GM12878 (cell line): ENCODE results near the gene RXFP1. TPM values are rescaled to one million over a fixed set of nuclear protein-coding genes. Genes with fewer than 3 reads are reported as not detected.

Source experiments
- ATAC-seq: fragments of 200-7000 bp; cut with Tn5 transposase; 3 replicates; pipeline ENCODE4 v1.9.1; 2020; ENCODE audit warnings: mild to moderate bottlenecking, moderate library complexity
- BruUV-seq: library from RNA; stranded (reverse); fragments of 400-500 nt; replicated peaks from 2 replicates; lab custom pipeline; 2021; lab: Mats Ljungman, UMichigan
- CTCF ChIA-PET: fragments of 300-600 bp; sonication (Branson Sonifier 250); formaldehyde crosslinking; extraction: SDS; loops from one replicate; lab custom pipeline; 2021; ENCODE audit warnings: inconsistent platforms; lab: Yijun Ruan, JAX
- POLR2A ChIA-PET: fragments of 350-600 bp; formaldehyde crosslinking; extraction: SDS; loops from one replicate; lab custom pipeline; 2021; ENCODE audit warnings: inconsistent platforms; lab: Charles Lee
- RAD21 ChIA-PET: fragments of 300-600 bp; sonication (Branson Sonifier 250); formaldehyde crosslinking; loops from one replicate; lab custom pipeline; 2023; ENCODE audit warnings: antibody characterized with exemption; ENCODE audit not compliant: unreplicated experiment; lab: Charles Lee
- SMC1A ChIA-PET: fragments of 300-600 bp; sonication (Branson Sonifier 250); formaldehyde crosslinking; loops from one replicate; lab custom pipeline; 2023; ENCODE audit not compliant: unreplicated experiment, uncharacterized antibody; lab: Charles Lee
- DNase-seq: peaks from one replicate; pipeline ENCODE4 v3.0.0-alpha.2; 2011; ENCODE audit warnings: low read depth, low spot score
- FAIRE-seq: peaks from 3 replicates; lab custom pipeline; 2011; peaks lifted over from hg19 to GRCh38; lab: Jason Lieb, UNC
- H2AFZ ChIP-seq: 2 replicates; pipeline ENCODE4 v1.6.0; 2011; ENCODE audit warnings: low read depth, low read length, control low read depth; ENCODE audit not compliant: control insufficient read depth
- H3K27ac ChIP-seq: 2 replicates; pipeline ENCODE4 v1.5.1; 2011; ENCODE audit warnings: control low read depth; ENCODE audit not compliant: control insufficient read depth, insufficient read depth
- H3K27me3 ChIP-seq, 2 experiments: replicated peaks in 1 of 2; 2 replicates each; pipeline versions ENCODE4 v1.6.0 to v1.6.1; 2011; ENCODE audit warnings: low read length in 1 of 2; ENCODE audit not compliant: control insufficient read depth in 2 of 2, insufficient read depth in 2 of 2
- H3K36me3 ChIP-seq, 2 experiments: 2 replicates each; pipeline ENCODE4 v1.5.1; 2011; ENCODE audit warnings: low read length in 1 of 2; ENCODE audit not compliant: control insufficient read depth in 2 of 2, insufficient read depth in 2 of 2
- H3K4me1 ChIP-seq: 2 replicates; pipeline ENCODE4 v1.6.1; 2011; ENCODE audit warnings: mild to moderate bottlenecking, low read length, moderate library complexity, mixed read lengths; ENCODE audit not compliant: control insufficient read depth, insufficient read depth
- H3K4me2 ChIP-seq: 2 replicates; pipeline ENCODE4 v1.6.0; 2011; ENCODE audit warnings: control low read depth; ENCODE audit not compliant: control insufficient read depth, insufficient read depth
- H3K4me3 ChIP-seq: fragments of 200-600 bp; sonication (generic); 2 replicates; pipeline ENCODE4 v1.5.1; 2016
- H3K79me2 ChIP-seq: 2 replicates; pipeline ENCODE4 v1.6.0; 2011; ENCODE audit warnings: low read length; ENCODE audit not compliant: control insufficient read depth, insufficient read depth
- H3K9ac ChIP-seq: 2 replicates; pipeline ENCODE4 v1.8.0; 2011; ENCODE audit warnings: low read length, control low read depth, mixed read lengths; ENCODE audit not compliant: control insufficient read depth, insufficient read depth
- H3K9me3 ChIP-seq: replicated peaks from 3 replicates; pipeline ENCODE4 v1.5.1; 2011; ENCODE audit warnings: mild to moderate bottlenecking, low read length; ENCODE audit not compliant: control insufficient read depth, insufficient read depth
- H4K20me1 ChIP-seq: 2 replicates; pipeline ENCODE4 v1.6.0; 2011; ENCODE audit not compliant: control insufficient read depth, insufficient read depth
- CBX3 ChIP-seq: fragments of 200-600 bp; sonication (generic); IDR thresholded peaks from 2 replicates; pipeline ENCODE4 v1.6.1; 2016; ENCODE audit warnings: low read depth, borderline replicate concordance
- CREM ChIP-seq: IDR thresholded peaks from 2 replicates; pipeline ENCODE4 v1.6.1; 2014; ENCODE audit warnings: antibody characterized with exemption, low read depth
- E4F1 ChIP-seq: fragments of 450-650 bp; IDR thresholded peaks from 2 replicates; pipeline ENCODE4 v1.6.1; 2018; ENCODE audit warnings: borderline replicate concordance, mild to moderate bottlenecking; ENCODE audit not compliant: partially characterized antibody
- GABPA ChIP-seq: IDR thresholded peaks from 2 replicates; pipeline ENCODE4 v1.6.1; 2014; ENCODE audit warnings: antibody characterized with exemption, low read depth, mild to moderate bottlenecking, inconsistent platforms
- IKZF1 ChIP-seq: fragments of 450-650 bp; conservative IDR thresholded peaks from 2 replicates; pipeline ENCODE4 v1.6.1; 2017; ENCODE audit warnings: antibody characterized with exemption, mild to moderate bottlenecking
- JUNB ChIP-seq: IDR thresholded peaks from 2 replicates; pipeline ENCODE4 v1.6.1; 2016; ENCODE audit warnings: antibody characterized with exemption, mild to moderate bottlenecking
- MEF2B ChIP-seq: fragments of 450-650 bp; IDR thresholded peaks from 2 replicates; pipeline ENCODE4 v1.6.1; 2018; ENCODE audit warnings: mild to moderate bottlenecking, moderate library complexity; ENCODE audit not compliant: partially characterized antibody, poor library complexity, severe bottlenecking
- MXI1 ChIP-seq: fragments of 150-350 bp; IDR thresholded peaks from 2 replicates; pipeline ENCODE4 v1.6.1; 2011; ENCODE audit warnings: low read depth, mild to moderate bottlenecking, inconsistent platforms, low read length, improper control_type of control experiment
- NFIC ChIP-seq: IDR thresholded peaks from 2 replicates; pipeline ENCODE4 v1.6.1; 2012; ENCODE audit warnings: low read depth, mild to moderate bottlenecking, inconsistent platforms, low read length, moderate library complexity
- NR2F1 ChIP-seq: fragments of 450-650 bp; conservative IDR thresholded peaks from 2 replicates; pipeline ENCODE4 v1.6.1; 2017; ENCODE audit warnings: mild to moderate bottlenecking
- PML ChIP-seq: IDR thresholded peaks from 2 replicates; pipeline ENCODE4 v1.6.1; 2012; ENCODE audit warnings: low read length, inconsistent platforms
- POU2F2 ChIP-seq: IDR thresholded peaks from 3 replicates; pipeline ENCODE4 v1.6.1; 2011; ENCODE audit warnings: low read depth, mild to moderate bottlenecking, low read length, borderline replicate concordance
- RFX5 ChIP-seq: IDR thresholded peaks from 2 replicates; pipeline ENCODE4 v1.6.1; 2011; ENCODE audit warnings: low read depth, low read length, improper control_type of control experiment
- SREBF2 ChIP-seq: IDR thresholded peaks from 2 replicates; pipeline ENCODE4 v1.6.1; 2012; ENCODE audit warnings: mild to moderate bottlenecking, low read length
- YBX1 ChIP-seq: fragments of 450-650 bp; IDR thresholded peaks from 2 replicates; pipeline ENCODE4 v1.6.1; 2016; ENCODE audit warnings: antibody characterized with exemption
- YY1 ChIP-seq: IDR thresholded peaks from 2 replicates; pipeline ENCODE4 v1.6.1; 2011; ENCODE audit warnings: low read depth, mild to moderate bottlenecking, low read length
- ZNF384 ChIP-seq: IDR thresholded peaks from 2 replicates; pipeline ENCODE4 v1.6.1; 2012; ENCODE audit warnings: low read depth, mild to moderate bottlenecking, low read length, improper control_type of control experiment, borderline replicate concordance
- ZZZ3 ChIP-seq: IDR thresholded peaks from 2 replicates; pipeline ENCODE4 v1.6.1; 2011; ENCODE audit warnings: low read depth; ENCODE audit not compliant: control insufficient read depth, insufficient read length
- WGBS: methylation state at CpG from one replicate; pipeline ENCODE4 v1.1.6; 2016; ENCODE audit warnings: low lambda C conversion rate; ENCODE audit not compliant: insufficient replicate concordance, insufficient coverage; ENCODE audit errors: missing lambda C conversion rate; 5-methylcytosine and 5-hydroxymethylcytosine counted together
- in situ Hi-C: fragments of 300-500 bp; cut with MboI; formaldehyde crosslinking; loops from 9 replicates; pipeline ENCODE4 v1.14.3; 2018; ENCODE audit warnings: mixed read lengths
- intact Hi-C: fragments of 100-400 bp; cut with micrococcal nuclease; formaldehyde crosslinking; loops from one replicate; pipeline ENCODE4 v1.14.2; 2022; ENCODE audit not compliant: unreplicated experiment
- polyA plus RNA-seq, 11 experiments: library from polyadenylated mRNA; depleted of rRNA in 4 of 11; unstranded in 6 of 11; stranded (reverse) in 5 of 11; fragments of >200 nt; fragmentation: Nextera tagmentation in 4 of 11; fragmentation: Illumina TruSeq in 1 of 11; extraction: Ambion mirVana in 4 of 11; extraction: Trizol in 1 of 11; gene quantifications; 1 replicate in 1 of 11; 2 replicates in 10 of 11; pipeline versions ENCODE4 v1.2.1 to v1.2.3, GENCODE V29; 2011 to 2016; ENCODE audit warnings: inconsistent platforms in 2 of 11, missing spikeins in 2 of 11, low read depth in 1 of 11
- total RNA-seq, 4 experiments: library from RNA; depleted of rRNA in 3 of 4; stranded (reverse); fragments of >200 nt in 3 of 4; fragmentation: Illumina TruSeq in 1 of 4; extraction: Trizol in 1 of 4; gene quantifications; 2 replicates each; pipeline versions ENCODE4 v1.2.1 to v1.2.3, GENCODE V29; 2013 to 2021

RXFP1 gene
- total and polyA plus RNA-seq, 10 of the 15 experiments (the other 5 are each of a cell fraction or from before 2014, with no cell fraction given), result 0.12 TPM; not detected in 9

DNA sequence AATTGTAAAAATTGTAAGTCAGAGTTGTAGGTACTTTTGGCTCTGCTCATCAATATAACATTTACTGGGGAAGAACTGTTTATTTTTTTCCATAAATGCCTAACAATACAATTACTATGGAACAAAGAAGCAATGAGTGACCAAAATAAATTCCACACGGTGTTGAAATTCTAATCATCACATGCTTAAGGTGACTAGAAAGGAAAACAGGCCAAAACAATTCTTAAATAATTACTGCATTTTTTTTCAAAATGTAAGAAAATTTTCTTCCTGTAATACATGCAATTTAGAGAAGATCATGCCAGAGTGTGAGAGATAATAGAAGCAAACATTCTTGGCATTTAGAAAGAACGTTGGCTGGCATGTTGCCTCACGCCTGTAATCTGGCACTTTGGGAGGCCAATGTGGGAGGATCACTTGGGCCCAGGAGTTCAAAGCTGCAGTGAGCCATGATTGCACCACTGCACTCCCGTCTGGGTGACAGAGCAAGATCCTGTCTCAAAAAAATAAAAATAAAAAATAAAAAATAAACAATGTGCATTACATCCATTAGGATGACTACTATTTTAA is 127.5 kb downstream of the RXFP1 start:
- no peak overlapping the region for H3K4me3 ChIP-seq
- no TSS peak for BruUV-seq
- no peak overlapping the region for H3K9ac ChIP-seq
- ATAC-seq (no peak), FAIRE-seq (no peak), DNase-seq (no peak)
- TF ChIP-seq CBX3 (no peak), MEF2B (no peak), NFIC (no peak), YY1 (no peak), ZNF384 (no peak), PML (no peak), GABPA (no peak), POU2F2 (no peak), IKZF1 (no peak), MXI1 (no peak), YBX1 (no peak), JUNB (no peak), ZZZ3 (no peak), RFX5 (no peak), SREBF2 (no peak), NR2F1 (no peak), E4F1 (no peak), CREM (no peak)
- in situ Hi-C loops, result no loop called here
- WGBS, result 46% methylated on average over 4 of the region's 4 CpGs
- ChIA-PET SMC1A (no interaction called here), CTCF (no interaction called here), POLR2A (no interaction called here), RAD21 (no interaction called here)
- no peaks in the 10 kb centered on the region for H3K9me3 ChIP-seq
- H3K27ac ChIP-seq, result no peak overlapping the region
- H3K36me3 ChIP-seq, result no peaks in the 10 kb centered on the region
- intact Hi-C loops, result no loop called here
- no peaks in the 10 kb centered on the region for H4K20me1 ChIP-seq
- H3K27me3 ChIP-seq, result no peaks in the 10 kb centered on the region; a peak in 1 of 4 replicates
- no peaks in the 10 kb centered on the region for H3K4me1 ChIP-seq
- no peak overlapping the region for H3K4me2 ChIP-seq
- H3K79me2 ChIP-seq, result no peaks in the 10 kb centered on the region
- H2AFZ ChIP-seq, result no peak overlapping the region
